HEK293 (cell line): ENCODE data around the gene AGTR1.

ENCODE experiments used
- CTCF ChIA-PET: fragments of 350-600 bp; formaldehyde crosslinking; extraction: SDS; loops from one replicate; lab custom pipeline; 2021; ENCODE audit warnings: antibody characterized with exemption; lab: Yijun Ruan, JAX
- POLR2A ChIA-PET: fragments of 300-600 bp; formaldehyde crosslinking; extraction: SDS; loops from one replicate; lab custom pipeline; 2020; ENCODE audit warnings: antibody characterized with exemption, inconsistent platforms; lab: Yijun Ruan, JAX
- H3K27ac ChIP-seq: fragments of 200-500 bp; sonication (Bioruptor generic); 2 replicates; pipeline ENCODE4 v1.5.1; 2014; ENCODE audit warnings: low read depth, low read length, control low read depth, inconsistent platforms; ENCODE audit errors: extremely low read depth
- H3K36me3 ChIP-seq, 2 experiments: fragments of 200-500 bp in 1 of 2; sonication (Bioruptor generic) in 1 of 2; 1 replicate in 1 of 2; 2 replicates in 1 of 2; pipeline ENCODE4 v1.5.1; 2014 to 2017; ENCODE audit warnings: inconsistent platforms in 2 of 2, low read length in 2 of 2; ENCODE audit not compliant: control insufficient read depth in 2 of 2, insufficient read depth in 1 of 2
- H3K4me1 ChIP-seq: fragments of 200-500 bp; sonication (Bioruptor generic); 2 replicates; pipeline ENCODE4 v1.5.1; 2014; ENCODE audit warnings: mild to moderate bottlenecking, low read length, inconsistent platforms; ENCODE audit not compliant: control insufficient read depth, insufficient read depth
- H3K4me3 ChIP-seq: 2 replicates; pipeline ENCODE4 v1.5.1; 2011; ENCODE audit warnings: low read depth, mild to moderate bottlenecking, control low read depth, low read length, moderate library complexity
- H3K9me3 ChIP-seq: fragments of 200-500 bp; sonication (Bioruptor generic); 2 replicates; pipeline ENCODE4 v1.5.1; 2014; ENCODE audit warnings: low read depth, low read length, inconsistent platforms; ENCODE audit not compliant: control insufficient read depth, insufficient read depth
- ATF2 ChIP-seq: fragments of 450-650 bp; formaldehyde crosslinking; IDR thresholded peaks from 2 replicates; pipeline ENCODE4 v1.5.1; 2016; ENCODE audit warnings: missing biosample characterization, missing genetic modification characterization, low read depth
- BCL11A ChIP-seq: fragments of 450-650 bp; formaldehyde crosslinking; IDR thresholded peaks from 2 replicates; pipeline ENCODE4 v1.5.1; 2016; ENCODE audit warnings: low read depth, missing biosample characterization, missing genetic modification characterization
- EGR2 ChIP-seq: fragments of 450-650 bp; formaldehyde crosslinking; IDR thresholded peaks from 2 replicates; pipeline ENCODE4 v1.5.1; 2016; ENCODE audit warnings: low read depth, missing biosample characterization, missing genetic modification characterization
- GLIS1 ChIP-seq: fragments of 450-650 bp; formaldehyde crosslinking; IDR thresholded peaks from 2 replicates; pipeline ENCODE4 v1.5.1; 2016; ENCODE audit warnings: missing biosample characterization, missing genetic modification characterization
- KLF1 ChIP-seq: fragments of 450-650 bp; formaldehyde crosslinking; IDR thresholded peaks from 2 replicates; pipeline ENCODE4 v1.5.1; 2016; ENCODE audit warnings: missing biosample characterization, missing genetic modification characterization
- KLF10 ChIP-seq: fragments of 450-650 bp; IDR thresholded peaks from 2 replicates; pipeline ENCODE4 v1.5.1; 2018; ENCODE audit warnings: missing biosample characterization, mild to moderate bottlenecking, missing genetic modification characterization
- ZBTB49 ChIP-seq: fragments of 450-650 bp; formaldehyde crosslinking; IDR thresholded peaks from 2 replicates; pipeline ENCODE4 v1.5.1; 2016; ENCODE audit warnings: missing biosample characterization, missing genetic modification characterization, low read depth
- ZFP3 ChIP-seq: fragments of 450-650 bp; formaldehyde crosslinking; IDR thresholded peaks from 2 replicates; pipeline ENCODE4 v1.5.1; 2016; ENCODE audit warnings: low read depth, missing biosample characterization, missing genetic modification characterization
- ZIC2 ChIP-seq: fragments of 450-650 bp; formaldehyde crosslinking; IDR thresholded peaks from 2 replicates; pipeline ENCODE4 v1.5.1; 2016; ENCODE audit warnings: missing biosample characterization, missing genetic modification characterization
- ZNF121 ChIP-seq: fragments of 450-650 bp; formaldehyde crosslinking; IDR thresholded peaks from 2 replicates; pipeline ENCODE4 v1.5.1; 2016; ENCODE audit warnings: missing biosample characterization, missing genetic modification characterization
- ZNF140 ChIP-seq: fragments of 450-650 bp; formaldehyde crosslinking; IDR thresholded peaks from 2 replicates; pipeline ENCODE4 v1.5.1; 2016; ENCODE audit warnings: missing biosample characterization, missing genetic modification characterization
- ZNF157 ChIP-seq: fragments of 450-650 bp; formaldehyde crosslinking; IDR thresholded peaks from 2 replicates; pipeline ENCODE4 v1.5.1; 2016; ENCODE audit warnings: missing biosample characterization, missing genetic modification characterization
- ZNF19 ChIP-seq: fragments of 450-650 bp; formaldehyde crosslinking; IDR thresholded peaks from 2 replicates; pipeline ENCODE4; 2016; ENCODE audit warnings: missing biosample characterization, missing genetic modification characterization, low read depth
- ZNF350 ChIP-seq: fragments of 450-650 bp; formaldehyde crosslinking; IDR thresholded peaks from 2 replicates; pipeline ENCODE4 v1.5.0; 2017; ENCODE audit warnings: missing biosample characterization, mild to moderate bottlenecking, missing genetic modification characterization
- ZNF530 ChIP-seq: fragments of 450-650 bp; formaldehyde crosslinking; IDR thresholded peaks from 2 replicates; pipeline ENCODE4 v1.5.1; 2016; ENCODE audit warnings: low read depth, missing biosample characterization, missing genetic modification characterization
- ZNF664 ChIP-seq: fragments of 450-650 bp; formaldehyde crosslinking; IDR thresholded peaks from 2 replicates; pipeline ENCODE4 v1.5.1; 2016; ENCODE audit warnings: missing biosample characterization, missing genetic modification characterization
- ZNF76 ChIP-seq: fragments of 450-650 bp; formaldehyde crosslinking; IDR thresholded peaks from 2 replicates; pipeline ENCODE4; 2016; ENCODE audit warnings: low read depth, missing biosample characterization, missing genetic modification characterization, borderline replicate concordance
- ZNF785 ChIP-seq: fragments of 450-650 bp; formaldehyde crosslinking; IDR thresholded peaks from 2 replicates; pipeline ENCODE4 v1.5.1; 2016; ENCODE audit warnings: missing biosample characterization, missing genetic modification characterization
- ZNF843 ChIP-seq: fragments of 450-650 bp; formaldehyde crosslinking; IDR thresholded peaks from 2 replicates; pipeline ENCODE4 v1.5.1; 2016; ENCODE audit warnings: missing biosample characterization, missing genetic modification characterization
- TF ChIP-seq, protein P1 (sequence below): fragments of 450-650 bp; formaldehyde crosslinking; IDR thresholded peaks from 2 replicates; pipeline ENCODE4 v1.5.1; 2016; ENCODE audit warnings: missing biosample characterization, missing genetic modification characterization

The AGTR1 gene

DNA sequence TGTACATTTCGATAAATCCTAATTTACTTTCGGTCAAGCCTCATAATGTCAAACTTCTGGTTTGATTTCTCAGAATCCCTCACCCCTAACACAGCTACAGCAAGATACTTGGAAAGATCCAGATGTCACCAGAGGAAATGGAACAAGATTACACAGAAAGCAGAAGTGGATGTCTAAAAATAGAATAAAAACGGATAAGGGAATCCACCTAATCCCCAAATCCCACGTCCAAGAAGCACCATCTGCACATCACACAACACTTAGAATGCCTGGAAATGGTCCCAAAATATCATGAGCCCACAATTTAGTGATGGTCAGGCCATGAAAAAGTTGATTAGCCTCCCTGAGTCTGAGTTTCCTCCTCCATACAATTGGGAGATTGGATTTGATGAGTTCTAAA lies 61.7 kb downstream of the AGTR1 start (continued):
- no peak for TF ChIP-seq KLF10 (tag by site-specific recombination)
- no peak for TF ChIP-seq BCL11A (tag by site-specific recombination)
- TF ChIP-seq ZNF121: no peak
- TF ChIP-seq EGR2 (tag by site-specific recombination): no peak
- TF ChIP-seq ZNF785: no peak
- TF ChIP-seq ZNF530 (tag by site-specific recombination): no peak
- no peak for TF ChIP-seq ZIC2 (tag by site-specific recombination)

DNA sequence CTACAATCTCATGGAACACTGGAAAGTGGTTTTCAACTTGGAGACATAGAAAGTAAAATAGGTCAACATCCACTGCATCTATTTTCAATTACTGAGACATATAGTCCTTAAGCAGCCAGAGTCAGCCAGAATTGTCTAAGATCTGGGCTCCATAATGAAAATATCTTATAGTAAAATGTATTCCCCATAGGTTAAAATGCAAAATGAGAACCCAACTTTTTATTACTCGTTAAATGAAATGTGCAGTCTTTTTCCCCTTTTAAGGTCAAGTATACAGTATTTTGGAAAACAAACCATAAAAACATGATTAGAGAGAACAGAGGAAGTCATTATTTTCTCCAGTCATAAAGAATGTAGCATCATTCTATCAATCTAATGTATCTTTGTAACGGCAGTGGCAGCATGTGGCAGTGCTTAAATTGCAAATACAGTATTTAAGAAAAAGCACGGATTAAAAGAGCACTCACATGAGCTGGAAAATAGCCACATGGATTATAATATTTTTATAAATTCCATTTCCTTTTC lies 65.5 kb downstream of the AGTR1 start:
- Histone ChIP-seq H3K9me3 (no peaks in the 10 kb centered on the region), H3K36me3 (no peaks in the 10 kb centered on the region), H3K27ac (no peak overlapping the region), H3K4me3 (no peak overlapping the region), H3K4me1 (no peaks in the 10 kb centered on the region)
- no peak for TF ChIP-seq ZNF350
- ChIA-PET CTCF (no interaction called here), POLR2A (no interaction called here)

DNA sequence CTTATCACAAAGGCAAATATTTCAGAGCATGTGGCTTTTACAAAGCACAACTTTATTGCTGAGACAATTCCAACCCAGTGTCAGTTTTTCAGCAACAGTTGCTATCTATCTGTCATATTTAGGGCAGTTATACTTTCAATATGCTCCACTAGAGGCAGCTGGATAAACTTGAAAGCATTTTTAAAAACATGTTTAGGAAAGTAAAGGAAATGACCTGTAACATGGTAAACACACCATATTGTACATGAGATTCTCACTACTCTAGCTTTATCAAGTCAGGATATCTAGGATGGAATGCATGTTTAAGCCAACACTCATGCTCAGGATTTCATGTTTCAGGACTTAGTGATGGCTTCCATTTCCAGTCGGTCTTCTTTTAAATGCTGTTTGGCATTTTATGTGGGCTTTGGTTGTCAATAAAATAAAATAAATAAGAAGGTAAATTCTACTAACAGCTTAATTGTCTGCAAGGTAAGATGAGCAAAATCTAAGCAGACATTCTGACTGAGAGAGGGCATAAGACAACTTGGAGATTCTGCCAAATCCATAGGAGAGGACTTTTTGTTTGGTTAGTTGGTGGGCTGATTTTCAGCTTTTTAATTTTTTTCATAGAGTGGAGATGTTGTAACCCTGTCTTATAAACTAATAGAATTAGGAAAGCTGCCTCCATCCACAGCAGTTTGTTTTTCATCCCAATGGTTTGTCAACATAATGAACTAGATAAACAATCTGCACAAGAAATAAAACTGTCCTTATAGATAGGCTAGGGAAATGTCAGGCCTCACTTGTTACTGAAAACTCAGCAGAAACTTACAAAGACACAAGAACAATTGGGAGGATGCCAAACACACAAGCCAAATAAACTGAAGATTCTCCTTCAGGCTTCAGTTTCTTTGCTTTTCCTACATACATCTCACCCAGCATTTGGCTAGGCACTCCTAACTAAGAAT lies 66.6 kb downstream of the AGTR1 start:
- POLR2A ChIA-PET: no interaction called here
- TF ChIP-seq ZFP3 (tag by site-specific recombination) (no peak), BCL11A (tag by site-specific recombination) (no peak), GLIS1 (tag by site-specific recombination) (no peak), KLF1 (tag by site-specific recombination) (no peak), ATF2 (no peak), ZNF664 (tag by site-specific recombination) (no peak)
- TF ChIP-seq, protein P1, sequence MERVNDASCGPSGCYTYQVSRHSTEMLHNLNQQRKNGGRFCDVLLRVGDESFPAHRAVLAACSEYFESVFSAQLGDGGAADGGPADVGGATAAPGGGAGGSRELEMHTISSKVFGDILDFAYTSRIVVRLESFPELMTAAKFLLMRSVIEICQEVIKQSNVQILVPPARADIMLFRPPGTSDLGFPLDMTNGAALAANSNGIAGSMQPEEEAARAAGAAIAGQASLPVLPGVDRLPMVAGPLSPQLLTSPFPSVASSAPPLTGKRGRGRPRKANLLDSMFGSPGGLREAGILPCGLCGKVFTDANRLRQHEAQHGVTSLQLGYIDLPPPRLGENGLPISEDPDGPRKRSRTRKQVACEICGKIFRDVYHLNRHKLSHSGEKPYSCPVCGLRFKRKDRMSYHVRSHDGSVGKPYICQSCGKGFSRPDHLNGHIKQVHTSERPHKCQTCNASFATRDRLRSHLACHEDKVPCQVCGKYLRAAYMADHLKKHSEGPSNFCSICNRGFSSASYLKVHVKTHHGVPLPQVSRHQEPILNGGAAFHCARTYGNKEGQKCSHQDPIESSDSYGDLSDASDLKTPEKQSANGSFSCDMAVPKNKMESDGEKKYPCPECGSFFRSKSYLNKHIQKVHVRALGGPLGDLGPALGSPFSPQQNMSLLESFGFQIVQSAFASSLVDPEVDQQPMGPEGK (tag by site-specific recombination): no peak
- H3K4me1 ChIP-seq: no peaks in the 10 kb centered on the region
- H3K4me3 ChIP-seq: no peak overlapping the region
- no peak overlapping the region for H3K27ac ChIP-seq
- H3K9me3 ChIP-seq: no peaks in the 10 kb centered on the region
- CTCF ChIA-PET: no interaction called here
- H3K36me3 ChIP-seq: no peaks in the 10 kb centered on the region

DNA sequence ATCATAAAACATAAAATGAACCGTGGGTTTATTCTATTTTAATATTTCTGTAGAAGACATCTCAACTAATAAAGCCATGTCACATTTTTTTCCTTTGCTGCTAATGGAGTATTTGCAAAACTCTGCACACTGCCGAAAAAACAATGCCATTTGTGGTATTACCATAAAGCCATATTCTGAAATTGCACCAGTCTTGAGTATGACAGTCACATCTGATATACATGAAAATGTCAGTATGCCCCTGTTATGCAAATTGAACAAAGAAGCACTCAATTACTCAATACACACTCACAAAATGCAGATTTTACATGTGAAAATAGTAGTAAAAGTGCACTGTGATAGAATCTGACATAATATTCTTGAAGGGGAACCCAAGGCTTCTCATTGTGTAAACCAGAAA lies 74.7 kb downstream of the AGTR1 start:
- H3K4me3 ChIP-seq: no peak overlapping the region
- no peak for TF ChIP-seq ZNF140 (tag by site-specific recombination)
- TF ChIP-seq ZBTB49 (tag by site-specific recombination): no peak
- TF ChIP-seq ZNF76 (tag by site-specific recombination): no peak
- TF ChIP-seq ZNF19: no peak
- no peak for TF ChIP-seq ZNF157 (tag by site-specific recombination)
- TF ChIP-seq ZNF350: no peak
- no peak for TF ChIP-seq ZNF843 (tag by site-specific recombination)
- H3K27ac ChIP-seq: no peak overlapping the region
- no peaks in the 10 kb centered on the region for H3K4me1 ChIP-seq
- no peaks in the 10 kb centered on the region for H3K36me3 ChIP-seq
- no peaks in the 10 kb centered on the region for H3K9me3 ChIP-seq
- CTCF ChIA-PET: no interaction called here
- POLR2A ChIA-PET: no interaction called here
